BLaER1 (cell line): Measurements from ENCODE around the gene PTPN20.

Experiments used
- H3K27ac ChIP-seq: shearing (Covaris generic); formaldehyde crosslinking; 2 replicates; pipeline ENCODE4 v1.8.1; 2022
- H3K27me3 ChIP-seq: shearing (Covaris generic); formaldehyde crosslinking; 2 replicates; pipeline ENCODE4 v1.8.1; 2022
- H3K36me3 ChIP-seq: shearing (Covaris generic); formaldehyde crosslinking; 2 replicates; pipeline ENCODE4 v1.8.1; 2022
- H3K4me1 ChIP-seq: shearing (Covaris generic); formaldehyde crosslinking; 2 replicates; pipeline ENCODE4 v1.8.1; 2022
- H3K4me2 ChIP-seq: shearing (Covaris generic); formaldehyde crosslinking; 2 replicates; pipeline ENCODE4 v1.8.1; 2022
- H3K4me3 ChIP-seq: shearing (Covaris generic); formaldehyde crosslinking; 2 replicates; pipeline ENCODE4 v1.8.1; 2022
- H3K9ac ChIP-seq: shearing (Covaris generic); formaldehyde crosslinking; 2 replicates; pipeline ENCODE4 v1.8.1; 2022
- H3K9me3 ChIP-seq: shearing (Covaris generic); formaldehyde crosslinking; 2 replicates; pipeline ENCODE4 v1.8.1; 2022
- H4K20me1 ChIP-seq: shearing (Covaris generic); formaldehyde crosslinking; 2 replicates; pipeline ENCODE4 v1.8.1; 2022
- Cebpa-rat ChIP-seq: shearing (Covaris generic); IDR thresholded peaks from 2 replicates; pipeline ENCODE4 v1.8.1; 2022

Gene PTPN20

GRCh38 chr10:47037654-47038425 lies 126.6 kb downstream of the PTPN20 start:
- Histone ChIP-seq H3K4me2 (no peak overlapping the region), H3K9ac (no peak overlapping the region), H3K27me3 (no peaks in the 10 kb centered on the region), H3K36me3 (no peaks in the 10 kb centered on the region), H3K4me3 (no peak overlapping the region), H3K9me3 (no peaks in the 10 kb centered on the region), H3K4me1 (peaks cover 8% of the 10 kb centered on the region), H4K20me1 (no peaks in the 10 kb centered on the region), H3K27ac (no peak overlapping the region)
- no peak for TF ChIP-seq Cebpa-rat

- peaks cover 19% of the 10 kb centered on the region for H3K4me1 ChIP-seq
- H3K4me3 ChIP-seq: no peak overlapping the region
- H3K9ac ChIP-seq: no peak overlapping the region
- no peak for TF ChIP-seq Cebpa-rat
- H3K36me3 ChIP-seq: no peaks in the 10 kb centered on the region
- H3K4me2 ChIP-seq: no peak overlapping the region
- no peaks in the 10 kb centered on the region for H3K27me3 ChIP-seq
- no peak overlapping the region for H3K27ac ChIP-seq
- H4K20me1 ChIP-seq: no peaks in the 10 kb centered on the region
- H3K9me3 ChIP-seq: no peaks in the 10 kb centered on the region
Measured at GRCh38 chr10:47038881-47039561, 127.8 kb downstream of the PTPN20 start.

- no peaks in the 10 kb centered on the region for H3K9me3 ChIP-seq
- H3K27me3 ChIP-seq: no peaks in the 10 kb centered on the region
- no peak for TF ChIP-seq Cebpa-rat
Measured at GRCh38 chr10:47039562-47039913, 128.3 kb downstream of the PTPN20 start.

GRCh38 chr10:47040041-47040491 lies 128.8 kb downstream of the PTPN20 start:
- no peaks in the 10 kb centered on the region for H3K36me3 ChIP-seq
- no peak overlapping the region for H3K27ac ChIP-seq
- no peaks in the 10 kb centered on the region for H4K20me1 ChIP-seq
- H3K9me3 ChIP-seq: no peaks in the 10 kb centered on the region
- no peak overlapping the region for H3K9ac ChIP-seq
- no peak overlapping the region for H3K4me3 ChIP-seq
- no peaks in the 10 kb centered on the region for H3K27me3 ChIP-seq
- no peak for TF ChIP-seq Cebpa-rat
- peaks cover 12% of the 10 kb centered on the region for H3K4me1 ChIP-seq
- H3K4me2 ChIP-seq: no peak overlapping the region

More at GRCh38 chr10:47039562-47039913, 128.3 kb downstream of the PTPN20 start:
- H3K4me3 ChIP-seq: no peak overlapping the region
- no peak overlapping the region for H3K9ac ChIP-seq
- H3K4me1 ChIP-seq: peaks cover 17% of the 10 kb centered on the region
- no peak overlapping the region for H3K27ac ChIP-seq
- no peak overlapping the region for H3K4me2 ChIP-seq
- no peaks in the 10 kb centered on the region for H4K20me1 ChIP-seq
- no peaks in the 10 kb centered on the region for H3K36me3 ChIP-seq

- Histone ChIP-seq H3K9me3 (no peaks in the 10 kb centered on the region), H3K27ac (no peak overlapping the region), H3K36me3 (no peaks in the 10 kb centered on the region), H3K4me3 (no peak overlapping the region), H3K4me2 (no peak overlapping the region), H3K4me1 (peaks cover 11% of the 10 kb centered on the region), H4K20me1 (no peaks in the 10 kb centered on the region), H3K9ac (no peak overlapping the region), H3K27me3 (no peaks in the 10 kb centered on the region)
- no peak for TF ChIP-seq Cebpa-rat
Measured at GRCh38 chr10:47040681-47041080, 129.5 kb downstream of the PTPN20 start.

GRCh38 chr10:47041396-47042198 lies 130.4 kb downstream of the PTPN20 start:
- no peak overlapping the region for H3K27ac ChIP-seq
- H3K27me3 ChIP-seq: no peaks in the 10 kb centered on the region
- no peak overlapping the region for H3K9ac ChIP-seq
- H3K36me3 ChIP-seq: no peaks in the 10 kb centered on the region
- no peak overlapping the region for H3K4me3 ChIP-seq
- no peak overlapping the region for H3K4me2 ChIP-seq
- no peaks in the 10 kb centered on the region for H3K9me3 ChIP-seq
- peaks cover 11% of the 10 kb centered on the region for H3K4me1 ChIP-seq
- no peaks in the 10 kb centered on the region for H4K20me1 ChIP-seq
- no peak for TF ChIP-seq Cebpa-rat

GRCh38 chr10:47042199-47042473 lies 130.9 kb downstream of the PTPN20 start:
- Histone ChIP-seq H4K20me1 (no peaks in the 10 kb centered on the region), H3K4me3 (no peak overlapping the region), H3K27me3 (no peaks in the 10 kb centered on the region), H3K4me1 (peaks cover 11% of the 10 kb centered on the region), H3K36me3 (no peaks in the 10 kb centered on the region), H3K9ac (no peak overlapping the region), H3K9me3 (no peaks in the 10 kb centered on the region), H3K4me2 (no peak overlapping the region), H3K27ac (no peak overlapping the region)
- no peak for TF ChIP-seq Cebpa-rat

- no peak overlapping the region for H3K9ac ChIP-seq
- no peaks in the 10 kb centered on the region for H3K9me3 ChIP-seq
- peaks cover 11% of the 10 kb centered on the region for H3K4me1 ChIP-seq
- peak overlapping the region; percentile 38 for H3K4me2 ChIP-seq
- H4K20me1 ChIP-seq: no peaks in the 10 kb centered on the region
- H3K4me3 ChIP-seq: no peak overlapping the region
- H3K27me3 ChIP-seq: no peaks in the 10 kb centered on the region
- H3K27ac ChIP-seq: no peak overlapping the region
- H3K36me3 ChIP-seq: no peaks in the 10 kb centered on the region
- no peak for TF ChIP-seq Cebpa-rat
Measured at GRCh38 chr10:47042780-47043750, 131.8 kb downstream of the PTPN20 start.

GRCh38 chr10:47043928-47044538 lies 132.8 kb downstream of the PTPN20 start:
- peaks cover 11% of the 10 kb centered on the region for H3K4me1 ChIP-seq
- no peaks in the 10 kb centered on the region for H3K9me3 ChIP-seq
- H4K20me1 ChIP-seq: no peaks in the 10 kb centered on the region
- no peaks in the 10 kb centered on the region for H3K36me3 ChIP-seq
- H3K27ac ChIP-seq: no peak overlapping the region
- H3K4me3 ChIP-seq: no peak overlapping the region
- no peaks in the 10 kb centered on the region for H3K27me3 ChIP-seq
- no peak overlapping the region for H3K9ac ChIP-seq
- TF ChIP-seq Cebpa-rat: no peak
- H3K4me2 ChIP-seq: no peak overlapping the region
